Lung (tissue), 12 donors: ENCODE data around the gene RNASE8. TPM values are rescaled to one million over a fixed set of nuclear protein-coding genes. Genes with fewer than 3 reads are reported as not detected.

Experiments
- ATAC-seq: fragments of 200-7000 bp; cut with Tn5 transposase; one replicate; pipeline ENCODE4 v1.9.1; 2020; ENCODE audit warnings: moderate number of reproducible peaks; ENCODE audit not compliant: insufficient read depth, low FRiP score
- DNase-seq, 3 donors: peaks; one replicate each; pipeline ENCODE4 v3.0.0-alpha.2; 2013 to 2017
- H3K27ac ChIP-seq, 2 donors: one replicate each; pipeline ENCODE4 v1.5.1; 2013; ENCODE audit warnings: mild to moderate bottlenecking in 2 of 2, moderate library complexity in 2 of 2, control low read depth in 1 of 2, inconsistent platforms in 1 of 2, low read depth in 1 of 2, low read length in 1 of 2
- H3K27me3 ChIP-seq, 3 donors: one replicate each; pipeline ENCODE4 v1.5.1; 2013; ENCODE audit warnings: low read length in 2 of 3; ENCODE audit not compliant: control insufficient read depth in 3 of 3, insufficient read depth in 3 of 3
- H3K36me3 ChIP-seq, 4 donors: one replicate each; pipeline ENCODE4 v1.5.1; 2013; ENCODE audit warnings: low read length in 4 of 4, mild to moderate bottlenecking in 1 of 4, moderate library complexity in 1 of 4; ENCODE audit not compliant: control insufficient read depth in 4 of 4, insufficient read depth in 4 of 4
- H3K4me1 ChIP-seq, 5 donors: one replicate each; pipeline ENCODE4 v1.5.1; 2013; ENCODE audit warnings: low read length in 5 of 5, mild to moderate bottlenecking in 2 of 5, moderate library complexity in 1 of 5; ENCODE audit not compliant: control insufficient read depth in 5 of 5, insufficient read depth in 5 of 5
- H3K4me3 ChIP-seq: one replicate; pipeline ENCODE4 v1.5.1; 2013; ENCODE audit warnings: mild to moderate bottlenecking, control low read depth, moderate library complexity
- H3K9ac ChIP-seq, 2 donors: one replicate each; pipeline ENCODE4 v1.5.1; 2013; ENCODE audit warnings: low read length in 2 of 2, control low read depth in 1 of 2; ENCODE audit not compliant: insufficient read depth in 1 of 2
- H3K9me3 ChIP-seq, 4 donors: one replicate each; pipeline ENCODE4 v1.5.1; 2013; ENCODE audit warnings: low read length in 3 of 4, mild to moderate bottlenecking in 1 of 4, moderate library complexity in 1 of 4; ENCODE audit not compliant: control insufficient read depth in 4 of 4, insufficient read depth in 3 of 4
- WGBS, 2 donors: extraction: QIAGEN DNeasy Blood & Tissue Kit; methylation state at CpG; one replicate each; pipeline ENCODE4 v1.1.7; 2013; 5-methylcytosine and 5-hydroxymethylcytosine counted together
- polyA plus RNA-seq, 2 donors: library from polyadenylated mRNA; stranded (reverse); fragments of 200-250 nt; gene quantifications; one replicate each; pipeline ENCODE4 v1.2.1, GENCODE V29; 2013
- total RNA-seq, 2 donors: library from RNA; depleted of rRNA in 1 of 2; stranded (reverse); fragments of >200 nt in 1 of 2; gene quantifications; one replicate each; pipeline ENCODE4 v1.2.1, GENCODE V29; 2014 to 2021
- TF ChIP-seq, protein P1 (sequence below): IDR thresholded peaks from 2 replicates; pipeline ENCODE4 v1.5.1; 2012; ENCODE audit warnings: mild to moderate bottlenecking; ENCODE audit errors: control extremely low read depth, extremely low read depth
- donor health status: control.
- donor health status: control.
- donor health status: Bipolar disorder and iron deficiency.
- donor health status: healthy.
- donor health status: DM: yes; HTN: yes; CAD: no.

The RNASE8 gene
- total and polyA plus RNA-seq, 4 donors: not detected

GRCh38 chr14:21086908-21087293 is 29.3 kb downstream of the RNASE8 start:
- Histone ChIP-seq H3K9me3 (no peaks in the 10 kb centered on the region), H3K4me1 (no peaks in the 10 kb centered on the region), H3K4me3 (no peak overlapping the region), H3K27me3 (no peaks in the 10 kb centered on the region), H3K27ac (peak overlapping the region in 1 of 2 donors; percentile 54), H3K9ac (peak overlapping the region in 1 of 2 donors; percentile 3), H3K36me3 (peaks cover 17 to 60% (median 45%) of the 10 kb centered on the region in 4 donors)
- no peak for DNase-seq
- WGBS, 2 donors: 88 to 91% methylated on average over 4 of the region's 4 CpGs
- TF ChIP-seq, protein P1, sequence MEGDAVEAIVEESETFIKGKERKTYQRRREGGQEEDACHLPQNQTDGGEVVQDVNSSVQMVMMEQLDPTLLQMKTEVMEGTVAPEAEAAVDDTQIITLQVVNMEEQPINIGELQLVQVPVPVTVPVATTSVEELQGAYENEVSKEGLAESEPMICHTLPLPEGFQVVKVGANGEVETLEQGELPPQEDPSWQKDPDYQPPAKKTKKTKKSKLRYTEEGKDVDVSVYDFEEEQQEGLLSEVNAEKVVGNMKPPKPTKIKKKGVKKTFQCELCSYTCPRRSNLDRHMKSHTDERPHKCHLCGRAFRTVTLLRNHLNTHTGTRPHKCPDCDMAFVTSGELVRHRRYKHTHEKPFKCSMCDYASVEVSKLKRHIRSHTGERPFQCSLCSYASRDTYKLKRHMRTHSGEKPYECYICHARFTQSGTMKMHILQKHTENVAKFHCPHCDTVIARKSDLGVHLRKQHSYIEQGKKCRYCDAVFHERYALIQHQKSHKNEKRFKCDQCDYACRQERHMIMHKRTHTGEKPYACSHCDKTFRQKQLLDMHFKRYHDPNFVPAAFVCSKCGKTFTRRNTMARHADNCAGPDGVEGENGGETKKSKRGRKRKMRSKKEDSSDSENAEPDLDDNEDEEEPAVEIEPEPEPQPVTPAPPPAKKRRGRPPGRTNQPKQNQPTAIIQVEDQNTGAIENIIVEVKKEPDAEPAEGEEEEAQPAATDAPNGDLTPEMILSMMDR: no peak
- no peak for ATAC-seq

DNA sequence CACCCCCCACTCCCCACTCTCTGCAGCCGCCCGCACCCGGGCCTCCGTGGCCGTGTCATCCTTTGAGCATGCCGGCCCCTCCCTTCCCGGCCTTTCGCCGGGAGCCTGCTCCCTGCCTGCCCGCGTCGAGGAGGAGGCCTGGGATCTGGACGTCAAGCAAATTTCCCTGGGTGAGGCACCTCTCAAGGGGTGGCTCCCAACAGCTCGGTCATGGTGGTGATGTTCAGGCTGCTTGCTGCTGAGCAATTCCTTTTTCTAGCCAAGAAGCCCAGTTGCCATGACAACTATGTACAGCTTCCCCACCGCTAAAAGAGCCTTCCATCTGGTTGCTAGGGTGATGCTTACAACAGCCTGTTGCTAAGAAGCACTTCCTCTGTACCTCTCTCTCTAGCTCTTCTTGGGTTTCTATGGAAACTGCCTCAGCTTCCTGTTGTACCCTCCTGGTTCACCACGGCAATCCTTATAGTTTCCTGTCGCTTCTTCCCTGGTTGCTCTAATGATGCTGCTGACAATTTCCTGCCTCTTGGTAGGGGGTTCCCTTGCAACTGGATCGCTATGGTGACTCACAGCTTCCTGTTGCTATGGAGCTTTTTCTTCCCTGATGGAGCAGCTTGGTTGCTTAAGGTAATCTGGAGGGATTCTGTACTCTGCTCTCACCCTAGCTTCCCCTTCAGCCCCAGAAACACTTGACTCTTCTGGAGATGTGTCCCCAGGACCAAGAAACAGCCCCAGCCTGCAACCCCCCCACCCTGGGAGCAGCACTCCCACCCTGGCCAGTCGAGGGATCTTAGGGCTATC is 29.9 kb downstream of the RNASE8 start:
- TF ChIP-seq, protein P1: no peak
- peak; percentile 60 to 71 (median 68) for DNase-seq
- ATAC-seq: peak; percentile 20
- Histone ChIP-seq H3K27ac (peak overlapping the region in 1 of 2 donors; percentile 54), H3K36me3 (peaks cover 15 to 54% (median 41%) of the 10 kb centered on the region in 4 donors), H3K4me3 (no peak overlapping the region), H3K4me1 (no peaks in the 10 kb centered on the region), H3K9ac (no peak overlapping the region), H3K9me3 (peaks cover 0 to 2% (median 0%) of the 10 kb centered on the region in 4 donors), H3K27me3 (no peaks in the 10 kb centered on the region)
- WGBS, 2 donors: 50 to 63% methylated on average over 19 of the region's 19 CpGs

- TF ChIP-seq, protein P1: no peak
- DNase-seq: no peak
These were observed 31.1 kb downstream of the RNASE8 start for GRCh38 chr14:21088687-21089086.

More at GRCh38 chr14:21088687-21089086, 31.1 kb downstream of the RNASE8 start:
- Histone ChIP-seq H3K9me3 (peaks cover 0 to 2% (median 0%) of the 10 kb centered on the region in 4 donors), H3K9ac (no peak overlapping the region), H3K4me1 (peaks cover 0 to 1% (median 0%) of the 10 kb centered on the region in 5 donors), H3K36me3 (peaks cover 14 to 48% (median 39%) of the 10 kb centered on the region in 4 donors), H3K27ac (no peak overlapping the region), H3K4me3 (no peak overlapping the region), H3K27me3 (no peaks in the 10 kb centered on the region)
- WGBS, 2 donors: 78 to 82% methylated on average over 4 of the region's 4 CpGs
- ATAC-seq: no peak
